ENCODE data around the gene ADARB2.

Gene ADARB2

GRCh38 chr10:1409392-1409791, 327.9 kb downstream of the ADARB2 start:
- no peak for TF ChIP-seq ZFX (IDR thresholded peaks at IDR 0.05; ENCODE audit: borderline replicate concordance)
- TF ChIP-seq, protein P1, sequence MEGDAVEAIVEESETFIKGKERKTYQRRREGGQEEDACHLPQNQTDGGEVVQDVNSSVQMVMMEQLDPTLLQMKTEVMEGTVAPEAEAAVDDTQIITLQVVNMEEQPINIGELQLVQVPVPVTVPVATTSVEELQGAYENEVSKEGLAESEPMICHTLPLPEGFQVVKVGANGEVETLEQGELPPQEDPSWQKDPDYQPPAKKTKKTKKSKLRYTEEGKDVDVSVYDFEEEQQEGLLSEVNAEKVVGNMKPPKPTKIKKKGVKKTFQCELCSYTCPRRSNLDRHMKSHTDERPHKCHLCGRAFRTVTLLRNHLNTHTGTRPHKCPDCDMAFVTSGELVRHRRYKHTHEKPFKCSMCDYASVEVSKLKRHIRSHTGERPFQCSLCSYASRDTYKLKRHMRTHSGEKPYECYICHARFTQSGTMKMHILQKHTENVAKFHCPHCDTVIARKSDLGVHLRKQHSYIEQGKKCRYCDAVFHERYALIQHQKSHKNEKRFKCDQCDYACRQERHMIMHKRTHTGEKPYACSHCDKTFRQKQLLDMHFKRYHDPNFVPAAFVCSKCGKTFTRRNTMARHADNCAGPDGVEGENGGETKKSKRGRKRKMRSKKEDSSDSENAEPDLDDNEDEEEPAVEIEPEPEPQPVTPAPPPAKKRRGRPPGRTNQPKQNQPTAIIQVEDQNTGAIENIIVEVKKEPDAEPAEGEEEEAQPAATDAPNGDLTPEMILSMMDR (IDR thresholded peaks at IDR 0.05) = no peak
- H3K27ac ChIP-seq = no peak overlapping the region

GRCh38 chr10:1408651-1409367, 328.5 kb downstream of the ADARB2 start:
- no peak overlapping the region for H3K27ac ChIP-seq
- TF ChIP-seq, protein P1 (IDR thresholded peaks at IDR 0.05) = no peak
- no peak for TF ChIP-seq ZFX (IDR thresholded peaks at IDR 0.05; ENCODE audit: borderline replicate concordance)

DNA sequence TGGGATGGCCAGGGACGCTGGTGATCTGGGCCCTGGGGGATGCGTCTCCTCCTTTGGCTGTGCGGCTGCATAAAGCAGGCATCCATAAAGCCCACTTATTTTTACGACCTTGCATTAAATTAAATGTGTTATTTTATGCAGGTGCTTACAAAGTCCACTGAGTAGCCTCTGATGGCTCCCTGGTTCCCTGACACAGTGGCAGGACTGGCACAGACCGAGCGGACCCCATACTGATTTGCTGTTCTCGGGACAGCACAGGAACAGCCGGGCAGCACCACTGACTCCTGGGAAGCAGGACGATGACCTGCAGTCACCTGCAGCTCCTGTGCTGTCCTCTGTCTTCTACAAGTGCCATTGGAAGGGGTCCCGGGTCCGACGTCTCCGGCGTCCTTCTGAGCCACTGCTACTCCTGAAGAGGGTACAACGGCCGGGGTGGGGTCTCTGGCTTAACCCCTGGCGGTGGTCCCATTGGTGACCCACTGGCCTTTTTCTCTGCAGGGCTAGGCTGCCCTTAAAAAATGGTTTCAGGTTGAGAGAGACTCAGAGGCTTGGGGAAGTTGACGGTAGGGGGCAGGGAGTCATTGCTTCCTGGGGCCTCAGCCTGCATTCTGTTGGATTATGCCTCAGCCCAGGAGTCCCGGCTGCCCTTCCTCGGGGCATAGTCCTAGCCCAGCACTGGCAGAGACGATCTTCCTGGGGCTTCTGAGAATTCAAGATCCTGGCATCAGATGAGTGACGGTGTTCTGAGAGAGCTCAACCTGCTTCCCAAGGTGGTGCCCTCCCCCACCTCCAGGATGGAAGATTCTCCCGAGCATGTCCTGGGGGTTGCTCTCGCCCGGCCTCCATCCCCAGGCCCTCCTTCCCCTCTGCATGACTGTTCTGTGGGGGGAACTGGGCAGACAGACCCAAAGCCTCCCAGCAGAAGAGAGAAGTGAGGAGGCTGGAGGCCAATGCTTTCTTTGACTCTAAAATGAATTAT, 330.1 kb downstream of the ADARB2 start:
- H3K27ac ChIP-seq = no peak overlapping the region
- TF ChIP-seq, protein P1 (IDR thresholded peaks at IDR 0.05) = no peak
- TF ChIP-seq ZFX (IDR thresholded peaks at IDR 0.05; ENCODE audit: borderline replicate concordance) = no peak

- no peak for TF ChIP-seq ZFX (IDR thresholded peaks at IDR 0.05; ENCODE audit: borderline replicate concordance)
- TF ChIP-seq, protein P1 (IDR thresholded peaks at IDR 0.05) = no peak
- H3K27ac ChIP-seq = no peak overlapping the region
Observed at GRCh38 chr10:1406132-1406966, 331.0 kb downstream of the ADARB2 start.

- H3K27ac ChIP-seq = no peak overlapping the region
- TF ChIP-seq ZFX (IDR thresholded peaks at IDR 0.05; ENCODE audit: borderline replicate concordance) = no peak
- TF ChIP-seq, protein P1 (IDR thresholded peaks at IDR 0.05) = no peak
Observed at GRCh38 chr10:1404323-1405260, 332.7 kb downstream of the ADARB2 start.
